HepG2 (cell line): ENCODE results near the gene TAF1D. TPM values are rescaled to one million over a fixed set of nuclear protein-coding genes. Genes with fewer than 3 reads are reported as not detected.

Source experiments
- CAMTA2 ChIP-seq: sonication (generic); formaldehyde crosslinking; IDR thresholded peaks from 2 replicates; pipeline ENCODE4 v1.4.0; 2020; ENCODE audit warnings: mild to moderate bottlenecking, missing genetic modification reagents, borderline replicate concordance
- CREM ChIP-seq, 2 experiments: sonication (generic) in 1 of 2; formaldehyde crosslinking in 1 of 2; IDR thresholded peaks; 2 replicates each; pipeline versions ENCODE4 v1.4.0 to v1.6.1; 2016 to 2020; ENCODE audit warnings: antibody characterized with exemption in 1 of 2, mild to moderate bottlenecking in 1 of 2, missing genetic modification reagents in 1 of 2
- ESRRA ChIP-seq: sonication (generic); formaldehyde crosslinking; IDR thresholded peaks from 2 replicates; pipeline ENCODE4 v1.5.1; 2020; ENCODE audit warnings: mild to moderate bottlenecking, low read depth, missing genetic modification reagents
- FOXO1 ChIP-seq: sonication (generic); formaldehyde crosslinking; IDR thresholded peaks from 2 replicates; pipeline ENCODE4 v1.4.0; 2020; ENCODE audit warnings: missing genetic modification reagents
- HDAC6 ChIP-seq: fragments of 200-600 bp; sonication (generic); IDR thresholded peaks from 2 replicates; pipeline ENCODE4 v1.7.0; 2017; ENCODE audit warnings: mild to moderate bottlenecking, antibody characterized with exemption, low read length, low read depth
- KDM5B ChIP-seq: sonication (generic); formaldehyde crosslinking; IDR thresholded peaks from 2 replicates; pipeline ENCODE4 v1.4.0; 2020; ENCODE audit warnings: missing genetic modification reagents, mild to moderate bottlenecking, borderline replicate concordance
- PHF8 ChIP-seq: sonication (generic); formaldehyde crosslinking; IDR thresholded peaks from 2 replicates; pipeline ENCODE4 v1.5.0; 2020; ENCODE audit warnings: missing genetic modification reagents
- RXRB ChIP-seq: IDR thresholded peaks from 2 replicates; pipeline ENCODE4 v1.6.1; 2016; ENCODE audit warnings: borderline replicate concordance, missing genetic modification reagents, missing compliant biosample characterization
- SIN3A ChIP-seq: IDR thresholded peaks from 2 replicates; pipeline ENCODE4 v1.6.1; 2011; ENCODE audit warnings: low read depth, mild to moderate bottlenecking, control low read depth, low read length, borderline replicate concordance
- SRY ChIP-seq: sonication (generic); formaldehyde crosslinking; IDR thresholded peaks from 2 replicates; pipeline ENCODE4 v1.8.0; 2022; ENCODE audit warnings: mild to moderate bottlenecking, missing genetic modification reagents
- SYNCRIP ChIP-seq: fragments of 200-400 bp; formaldehyde crosslinking; IDR thresholded peaks from 2 replicates; pipeline ENCODE4 v1.6.1; 2018; ENCODE audit warnings: mild to moderate bottlenecking, low read depth, low read length; ENCODE audit not compliant: insufficient read depth
- ZNF501 ChIP-seq: sonication (generic); formaldehyde crosslinking; IDR thresholded peaks from 2 replicates; pipeline ENCODE4 v1.5.1; 2020; ENCODE audit warnings: mild to moderate bottlenecking, moderate library complexity, missing genetic modification reagents
- ZNF546 ChIP-seq: sonication (generic); formaldehyde crosslinking; conservative IDR thresholded peaks from 2 replicates; pipeline ENCODE4 v1.8.1; 2023; ENCODE audit warnings: mild to moderate bottlenecking, missing genetic modification reagents
- ZNF563 ChIP-seq: sonication (generic); formaldehyde crosslinking; IDR thresholded peaks from 2 replicates; pipeline ENCODE4 v1.8.0; 2022; ENCODE audit warnings: mild to moderate bottlenecking, moderate library complexity, missing genetic modification reagents
- ZNF687 ChIP-seq: sonication (generic); formaldehyde crosslinking; IDR thresholded peaks from 2 replicates; pipeline ENCODE4 v1.5.1; 2020; ENCODE audit warnings: mild to moderate bottlenecking, missing genetic modification reagents, moderate library complexity
- ZNF709 ChIP-seq: sonication (generic); formaldehyde crosslinking; IDR thresholded peaks from 2 replicates; pipeline ENCODE4 v1.5.0; 2020; ENCODE audit warnings: mild to moderate bottlenecking, missing genetic modification reagents
- ZNF737 ChIP-seq: sonication (generic); formaldehyde crosslinking; IDR thresholded peaks from 2 replicates; pipeline ENCODE4 v1.5.0; 2020; ENCODE audit warnings: missing genetic modification reagents, mild to moderate bottlenecking, borderline replicate concordance
- ZNF761 ChIP-seq: sonication (generic); formaldehyde crosslinking; conservative IDR thresholded peaks from 2 replicates; pipeline ENCODE4 v1.4.0; 2020; ENCODE audit warnings: mild to moderate bottlenecking, missing genetic modification reagents
- polyA plus RNA-seq, 8 experiments: library from polyadenylated mRNA; depleted of rRNA in 3 of 8; stranded (reverse) in 7 of 8; unstranded in 1 of 8; fragments of >200 nt; fragmentation: Illumina TruSeq in 4 of 8; extraction: Trizol in 4 of 8; gene quantifications; 2 replicates each; pipeline versions ENCODE4 v1.2.1 to v1.2.3, GENCODE V29; 2011 to 2016; ENCODE audit warnings: low read depth in 4 of 8, missing spikeins in 1 of 8, mixed read lengths in 1 of 8; ENCODE audit not compliant: insufficient read depth in 1 of 8
- total RNA-seq, 5 experiments: library from RNA; depleted of rRNA; stranded (reverse); fragments of >200 nt; fragmentation: Illumina TruSeq; extraction: Trizol; gene quantifications; 2 replicates each; pipeline ENCODE4 v1.2.3, GENCODE V29; 2016; ENCODE audit warnings: low read depth in 1 of 5
- TF ChIP-seq, protein P1 (sequence below): sonication (generic); formaldehyde crosslinking; IDR thresholded peaks from 2 replicates; pipeline ENCODE4 v1.9.0; 2021; ENCODE audit warnings: mild to moderate bottlenecking, missing genetic modification reagents

The TAF1D gene
- total and polyA plus RNA-seq, 2 of the 13 experiments (the other 11 are each of a cell fraction or from before 2014, with no cell fraction given): 132 to 207 TPM

GRCh38 chr11:93773045-93773477, 31.8 kb upstream of the TAF1D start (continued):
- TF ChIP-seq KDM5B (CRISPR knock-in tag) (peak; percentile 80; the same call in 1 of the 2 replicates), ZNF687 (peak; percentile 70), ZNF761 (CRISPR knock-in tag) (0 out of 2 replicates have a peak, but pooled peaks have one; percentile 42), SIN3A (peak; percentile 86; the same call in 1 of the 2 replicates), ZNF546 (CRISPR knock-in tag) (no peak), FOXO1 (CRISPR knock-in tag) (peak; percentile 80; the same call in 1 of the 2 replicates), CREM (IDR thresholded peaks at IDR 0.05) (no peak), CREM (CRISPR knock-in tag; IDR thresholded peaks at IDR 0.05) (no peak), PHF8 (0 out of 2 replicates have a peak, but pooled peaks have one; percentile 36), SRY (CRISPR knock-in tag) (peak; percentile 76; the same call in 1 of the 2 replicates), ZNF737 (CRISPR knock-in tag) (no peak), RXRB (CRISPR knock-in tag) (peak; percentile 90), SYNCRIP (no peak), ZNF709 (CRISPR knock-in tag) (peak; percentile 83), ZNF563 (CRISPR knock-in tag) (0 out of 2 replicates have a peak, but pooled peaks have one; percentile 66), HDAC6 (no peak), ESRRA (CRISPR knock-in tag) (peak; percentile 55; the same call in 1 of the 2 replicates), ZNF501 (CRISPR knock-in tag) (peak; percentile 74), CAMTA2 (no peak)
- TF ChIP-seq, protein P1, sequence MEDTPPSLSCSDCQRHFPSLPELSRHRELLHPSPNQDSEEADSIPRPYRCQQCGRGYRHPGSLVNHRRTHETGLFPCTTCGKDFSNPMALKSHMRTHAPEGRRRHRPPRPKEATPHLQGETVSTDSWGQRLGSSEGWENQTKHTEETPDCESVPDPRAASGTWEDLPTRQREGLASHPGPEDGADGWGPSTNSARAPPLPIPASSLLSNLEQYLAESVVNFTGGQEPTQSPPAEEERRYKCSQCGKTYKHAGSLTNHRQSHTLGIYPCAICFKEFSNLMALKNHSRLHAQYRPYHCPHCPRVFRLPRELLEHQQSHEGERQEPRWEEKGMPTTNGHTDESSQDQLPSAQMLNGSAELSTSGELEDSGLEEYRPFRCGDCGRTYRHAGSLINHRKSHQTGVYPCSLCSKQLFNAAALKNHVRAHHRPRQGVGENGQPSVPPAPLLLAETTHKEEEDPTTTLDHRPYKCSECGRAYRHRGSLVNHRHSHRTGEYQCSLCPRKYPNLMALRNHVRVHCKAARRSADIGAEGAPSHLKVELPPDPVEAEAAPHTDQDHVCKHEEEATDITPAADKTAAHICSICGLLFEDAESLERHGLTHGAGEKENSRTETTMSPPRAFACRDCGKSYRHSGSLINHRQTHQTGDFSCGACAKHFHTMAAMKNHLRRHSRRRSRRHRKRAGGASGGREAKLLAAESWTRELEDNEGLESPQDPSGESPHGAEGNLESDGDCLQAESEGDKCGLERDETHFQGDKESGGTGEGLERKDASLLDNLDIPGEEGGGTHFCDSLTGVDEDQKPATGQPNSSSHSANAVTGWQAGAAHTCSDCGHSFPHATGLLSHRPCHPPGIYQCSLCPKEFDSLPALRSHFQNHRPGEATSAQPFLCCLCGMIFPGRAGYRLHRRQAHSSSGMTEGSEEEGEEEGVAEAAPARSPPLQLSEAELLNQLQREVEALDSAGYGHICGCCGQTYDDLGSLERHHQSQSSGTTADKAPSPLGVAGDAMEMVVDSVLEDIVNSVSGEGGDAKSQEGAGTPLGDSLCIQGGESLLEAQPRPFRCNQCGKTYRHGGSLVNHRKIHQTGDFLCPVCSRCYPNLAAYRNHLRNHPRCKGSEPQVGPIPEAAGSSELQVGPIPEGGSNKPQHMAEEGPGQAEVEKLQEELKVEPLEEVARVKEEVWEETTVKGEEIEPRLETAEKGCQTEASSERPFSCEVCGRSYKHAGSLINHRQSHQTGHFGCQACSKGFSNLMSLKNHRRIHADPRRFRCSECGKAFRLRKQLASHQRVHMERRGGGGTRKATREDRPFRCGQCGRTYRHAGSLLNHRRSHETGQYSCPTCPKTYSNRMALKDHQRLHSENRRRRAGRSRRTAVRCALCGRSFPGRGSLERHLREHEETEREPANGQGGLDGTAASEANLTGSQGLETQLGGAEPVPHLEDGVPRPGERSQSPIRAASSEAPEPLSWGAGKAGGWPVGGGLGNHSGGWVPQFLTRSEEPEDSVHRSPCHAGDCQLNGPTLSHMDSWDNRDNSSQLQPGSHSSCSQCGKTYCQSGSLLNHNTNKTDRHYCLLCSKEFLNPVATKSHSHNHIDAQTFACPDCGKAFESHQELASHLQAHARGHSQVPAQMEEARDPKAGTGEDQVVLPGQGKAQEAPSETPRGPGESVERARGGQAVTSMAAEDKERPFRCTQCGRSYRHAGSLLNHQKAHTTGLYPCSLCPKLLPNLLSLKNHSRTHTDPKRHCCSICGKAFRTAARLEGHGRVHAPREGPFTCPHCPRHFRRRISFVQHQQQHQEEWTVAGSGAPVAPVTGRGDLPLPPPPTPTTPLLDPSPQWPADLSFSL (CRISPR knock-in tag): no peak
